Suprapubic skin (tissue), 4 donors: ENCODE measurements around the gene ELOVL3.

ENCODE experiments used
- EP300 ChIP-seq: sonication (generic); formaldehyde crosslinking; IDR thresholded peaks from one replicate; pipeline ENCODE4 v1.6.1; 2017; ENCODE audit warnings: antibody characterized with exemption
- POLR2A ChIP-seq, 2 donors: fragments of 450-650 bp; IDR thresholded peaks; one replicate each; pipeline ENCODE4 v1.6.1; 2017; ENCODE audit warnings: antibody characterized with exemption in 2 of 2, mild to moderate bottlenecking in 2 of 2, moderate library complexity in 2 of 2
- POLR2AphosphoS5 ChIP-seq, 3 donors: sonication (generic); formaldehyde crosslinking; IDR thresholded peaks; one replicate each; pipeline ENCODE4 v1.6.1; 2017; ENCODE audit warnings: antibody characterized with exemption in 3 of 3
- TF ChIP-seq, protein P1 (sequence below), 2 donors: fragments of 200-600 bp in 1 of 2; fragments of 450-650 bp in 1 of 2; sonication (generic) in 1 of 2; IDR thresholded peaks; one replicate each; pipeline ENCODE4 v1.5.1; 2016 to 2019; ENCODE audit warnings: antibody characterized with exemption in 2 of 2, mild to moderate bottlenecking in 1 of 2, moderate library complexity in 1 of 2

DNA sequence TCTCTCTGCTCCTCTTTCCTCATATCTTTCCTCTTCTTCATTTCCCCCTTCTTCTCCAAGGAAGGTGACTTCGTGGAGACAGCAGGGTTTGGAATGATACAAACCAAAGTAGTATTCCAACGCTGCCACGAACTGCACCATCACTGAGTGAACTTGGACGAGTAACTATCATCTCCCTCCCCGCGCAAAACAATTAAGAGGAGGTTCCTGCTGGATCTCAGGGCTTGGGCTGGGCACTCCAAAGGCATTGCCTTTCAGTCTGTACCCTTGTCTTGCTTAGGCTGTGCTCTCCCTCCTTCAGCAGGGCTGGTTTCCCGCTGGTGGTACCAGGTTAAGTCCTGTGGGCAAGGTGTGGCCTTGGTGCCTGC, 16.0 kb downstream of the ELOVL3 start:
- TF ChIP-seq, protein P1, sequence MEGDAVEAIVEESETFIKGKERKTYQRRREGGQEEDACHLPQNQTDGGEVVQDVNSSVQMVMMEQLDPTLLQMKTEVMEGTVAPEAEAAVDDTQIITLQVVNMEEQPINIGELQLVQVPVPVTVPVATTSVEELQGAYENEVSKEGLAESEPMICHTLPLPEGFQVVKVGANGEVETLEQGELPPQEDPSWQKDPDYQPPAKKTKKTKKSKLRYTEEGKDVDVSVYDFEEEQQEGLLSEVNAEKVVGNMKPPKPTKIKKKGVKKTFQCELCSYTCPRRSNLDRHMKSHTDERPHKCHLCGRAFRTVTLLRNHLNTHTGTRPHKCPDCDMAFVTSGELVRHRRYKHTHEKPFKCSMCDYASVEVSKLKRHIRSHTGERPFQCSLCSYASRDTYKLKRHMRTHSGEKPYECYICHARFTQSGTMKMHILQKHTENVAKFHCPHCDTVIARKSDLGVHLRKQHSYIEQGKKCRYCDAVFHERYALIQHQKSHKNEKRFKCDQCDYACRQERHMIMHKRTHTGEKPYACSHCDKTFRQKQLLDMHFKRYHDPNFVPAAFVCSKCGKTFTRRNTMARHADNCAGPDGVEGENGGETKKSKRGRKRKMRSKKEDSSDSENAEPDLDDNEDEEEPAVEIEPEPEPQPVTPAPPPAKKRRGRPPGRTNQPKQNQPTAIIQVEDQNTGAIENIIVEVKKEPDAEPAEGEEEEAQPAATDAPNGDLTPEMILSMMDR (IDR thresholded peaks at IDR 0.05): no peak
- no peak for TF ChIP-seq POLR2A (IDR thresholded peaks at IDR 0.05)
- no peak for TF ChIP-seq POLR2AphosphoS5 (IDR thresholded peaks at IDR 0.05)
- no peak for TF ChIP-seq EP300
